ENCODE measurements around the gene BCOR. TPM values are rescaled to one million over a fixed set of nuclear protein-coding genes. Genes with fewer than 3 reads are reported as not detected.

Gene BCOR
- polyA plus RNA-seq, 4 donors: 52.9 to 57.4 (median 53.4) TPM

GRCh38 chrX:40116925-40117324, 19.2 kb upstream of the BCOR start:
- no peak for DNase-seq (ENCODE audit: low read depth in 4 of 4, low spot score in 2 of 4)

- no peak for DNase-seq (ENCODE audit: low read depth in 4 of 4, low spot score in 2 of 4)
Measured at GRCh38 chrX:40112996-40113395, 15.2 kb upstream of the BCOR start.

DNA sequence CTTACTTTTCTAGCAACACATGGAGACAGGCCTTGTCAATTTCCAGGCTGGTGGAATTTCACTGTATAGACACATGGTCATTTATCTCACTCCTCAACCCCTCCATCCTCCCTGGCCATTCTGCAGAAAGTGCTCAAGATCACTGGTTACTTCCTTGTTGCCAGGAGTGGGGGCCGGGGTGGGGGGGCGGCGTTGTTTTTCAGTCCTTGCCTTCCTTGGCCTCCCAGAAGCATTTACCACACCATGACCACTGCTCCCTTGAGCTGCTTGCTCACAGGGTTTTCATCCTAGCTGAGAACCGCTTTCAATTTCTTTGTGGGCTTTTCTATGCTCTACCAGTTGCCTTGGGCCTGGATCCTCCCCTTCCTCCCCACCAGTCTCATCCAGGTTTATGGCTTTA, 14.1 kb upstream of the BCOR start:
- no peak for DNase-seq (ENCODE audit: low read depth in 4 of 4, low spot score in 2 of 4)

DNA sequence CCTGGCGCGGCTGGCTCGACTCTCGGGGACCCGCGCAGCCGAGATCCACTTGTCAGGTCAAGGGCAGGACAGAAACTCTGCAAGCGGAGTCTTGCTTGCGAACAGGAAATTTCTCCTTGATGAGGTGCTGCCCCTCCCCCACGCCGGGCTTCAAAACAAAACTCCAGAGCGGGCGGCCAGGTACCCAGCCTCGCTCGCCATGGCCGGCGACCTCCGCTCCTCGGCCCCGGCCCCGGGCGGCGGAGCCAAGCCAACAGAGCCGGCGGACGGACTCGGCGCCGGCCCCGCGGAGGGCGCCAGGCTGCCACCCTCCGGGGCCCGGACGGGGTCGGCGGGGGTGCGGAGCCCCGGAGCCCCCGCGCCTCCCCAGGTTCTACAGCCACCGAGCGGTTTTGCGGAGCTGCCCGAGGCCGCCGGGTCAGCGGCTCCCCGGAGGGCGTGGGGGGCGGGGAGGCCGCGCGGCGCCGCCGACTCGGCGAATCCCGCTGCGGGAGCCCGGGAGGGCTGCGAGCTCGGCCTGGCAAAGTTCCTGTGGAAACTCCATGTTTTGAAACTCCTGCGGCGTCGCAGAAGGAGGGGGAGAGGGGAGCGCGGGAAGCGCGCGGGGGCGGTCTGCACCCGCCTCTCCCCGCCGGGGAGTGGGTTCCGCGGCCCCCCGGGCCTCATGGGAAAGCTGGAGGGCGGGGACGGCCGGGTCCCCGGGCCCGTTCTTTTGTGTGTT, 11.7 kb upstream of the BCOR start:
- no peak for DNase-seq (ENCODE audit: low read depth in 4 of 4, low spot score in 2 of 4)

DNA sequence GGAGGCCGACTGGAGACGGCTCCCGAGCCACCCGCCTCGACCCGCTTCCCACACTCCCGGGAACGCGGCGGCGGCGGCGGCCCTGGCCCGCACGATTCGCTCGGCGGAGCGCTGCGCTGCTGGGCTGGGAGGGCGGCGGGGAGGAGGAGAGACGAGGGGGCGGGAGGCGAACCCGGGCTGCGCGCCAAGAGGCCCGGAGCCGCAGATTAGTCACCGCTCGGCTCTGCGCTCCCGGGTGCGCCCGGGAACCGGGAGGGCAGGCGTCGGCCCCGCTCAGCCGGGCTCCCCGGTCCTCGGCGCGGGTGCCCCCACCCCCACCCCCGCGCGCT, 11.2 kb upstream of the BCOR start:
- DNase-seq (ENCODE audit: low read depth in 4 of 4, low spot score in 2 of 4): no peak

DNA sequence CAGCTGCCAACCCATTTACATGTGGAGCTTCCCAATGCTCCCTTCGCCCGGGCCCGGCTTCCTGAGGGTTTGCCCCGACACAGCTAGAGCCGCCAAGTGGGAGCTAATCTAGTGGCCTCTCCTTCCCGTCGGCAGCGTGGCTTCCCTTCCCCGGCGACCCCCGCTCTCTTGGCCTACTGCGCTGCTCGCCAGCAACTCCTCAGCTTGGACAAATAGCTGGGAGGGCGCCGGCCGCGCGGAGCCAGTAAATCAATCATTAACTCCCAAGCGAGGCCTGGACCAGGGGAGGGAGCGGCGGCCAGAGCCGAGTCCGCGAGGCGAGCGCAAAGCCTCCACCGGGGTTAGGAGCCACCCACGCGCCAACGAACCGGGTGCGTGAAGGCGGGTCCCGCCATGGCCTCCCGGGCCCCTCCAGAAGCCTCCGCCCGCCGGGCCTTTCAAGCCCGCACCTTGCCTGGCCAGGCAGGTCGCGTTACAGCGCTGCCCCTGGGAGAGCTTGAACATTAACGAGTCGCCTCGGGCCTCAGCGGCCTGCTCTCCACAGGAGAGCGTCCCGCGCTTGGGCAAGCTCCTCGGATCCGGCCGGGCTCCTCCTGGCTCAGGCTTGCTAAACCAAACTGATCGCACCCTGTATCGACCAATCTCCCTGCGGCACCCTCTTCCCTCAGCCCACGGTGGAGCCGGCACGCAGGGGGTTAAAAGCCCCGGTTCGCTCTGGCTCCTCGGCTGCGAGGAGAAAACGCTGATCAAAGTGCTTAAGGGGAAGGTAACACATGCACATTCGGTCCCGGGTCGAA, 10.6 kb upstream of the BCOR start:
- no peak for DNase-seq (ENCODE audit: low read depth in 4 of 4, low spot score in 2 of 4)

GRCh38 chrX:40107291-40108161, 9.8 kb upstream of the BCOR start:
- no peak for DNase-seq (ENCODE audit: low read depth in 4 of 4, low spot score in 2 of 4)

- no peak for DNase-seq (ENCODE audit: low read depth in 4 of 4, low spot score in 2 of 4)
Measured at GRCh38 chrX:40106676-40107290, 9.0 kb upstream of the BCOR start.

- DNase-seq (ENCODE audit: low read depth in 4 of 4, low spot score in 2 of 4): no peak
Measured at GRCh38 chrX:40105835-40106675, 8.3 kb upstream of the BCOR start.

- DNase-seq (ENCODE audit: low read depth in 4 of 4, low spot score in 2 of 4): no peak
Measured at GRCh38 chrX:40104985-40105834, 7.5 kb upstream of the BCOR start.

DNA sequence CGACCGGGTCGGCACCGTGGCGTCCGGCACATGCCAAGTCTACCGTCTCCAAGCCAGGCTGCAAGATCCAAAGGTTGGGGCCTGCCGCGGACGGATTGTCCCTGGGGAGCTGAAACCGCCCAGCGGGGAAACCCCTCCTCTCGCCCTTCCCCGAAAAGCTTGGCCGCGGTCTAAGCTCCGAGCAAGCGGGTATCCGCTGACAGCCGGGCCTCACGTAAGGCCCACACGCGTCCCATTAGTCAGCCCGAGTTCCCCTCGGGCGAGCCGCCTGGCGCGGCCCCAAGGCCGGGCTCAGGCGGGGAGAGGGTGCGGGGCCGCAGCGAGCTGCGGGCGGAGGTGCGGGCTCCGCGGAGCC, 6.8 kb upstream of the BCOR start:
- no peak for DNase-seq (ENCODE audit: low read depth in 4 of 4, low spot score in 2 of 4)

DNA sequence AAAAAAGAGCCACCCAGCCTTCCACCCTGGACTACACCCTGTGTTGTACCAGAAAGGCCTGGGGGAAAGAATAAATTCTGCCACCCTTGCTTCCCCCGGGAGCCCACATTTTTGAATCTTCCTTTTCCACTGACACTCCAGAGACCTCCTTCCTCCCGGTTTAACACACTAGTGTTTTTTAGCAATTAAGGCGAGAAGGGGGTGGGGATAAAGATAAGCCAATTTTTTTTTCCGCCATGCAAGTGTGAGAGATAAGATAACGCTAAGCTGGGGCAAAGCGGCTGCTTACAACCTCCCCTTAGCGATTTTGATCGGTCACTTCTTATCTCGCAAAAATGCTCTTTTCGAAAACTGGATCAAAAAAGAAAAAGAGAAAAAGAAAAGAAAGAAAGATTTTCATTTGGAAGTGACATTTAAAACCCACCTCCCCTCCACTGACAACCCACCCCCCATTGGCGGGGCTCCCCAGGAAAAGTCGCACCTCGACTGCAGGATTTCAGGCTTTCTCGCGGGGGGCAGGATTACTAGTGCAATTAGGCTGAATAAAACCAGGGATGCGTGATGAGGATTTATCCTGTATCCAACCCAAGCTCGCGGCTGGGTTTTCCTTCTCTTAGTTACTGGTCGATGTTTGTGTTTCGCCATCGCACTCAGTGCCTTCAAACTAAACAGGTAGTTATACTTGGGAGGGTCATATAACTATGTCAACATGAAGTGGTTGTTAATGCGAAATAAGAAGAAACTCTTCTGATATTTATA, 6.0 kb upstream of the BCOR start:
- no peak for DNase-seq (ENCODE audit: low read depth in 4 of 4, low spot score in 2 of 4)

GRCh38 chrX:40102393-40103381, 4.9 kb upstream of the BCOR start:
- DNase-seq (ENCODE audit: low read depth in 4 of 4, low spot score in 2 of 4): no peak

- DNase-seq (ENCODE audit: low read depth in 4 of 4, low spot score in 2 of 4): no peak
Measured at GRCh38 chrX:40101430-40101802, 3.7 kb upstream of the BCOR start.

- DNase-seq (ENCODE audit: low read depth in 4 of 4, low spot score in 2 of 4): no peak
Measured at GRCh38 chrX:40100537-40101429, 3.0 kb upstream of the BCOR start.

GRCh38 chrX:40100141-40100536, 2.4 kb upstream of the BCOR start:
- no peak for DNase-seq (ENCODE audit: low read depth in 4 of 4, low spot score in 2 of 4)
